ENCODE data around the gene MACROD2.

Gene MACROD2

DNA sequence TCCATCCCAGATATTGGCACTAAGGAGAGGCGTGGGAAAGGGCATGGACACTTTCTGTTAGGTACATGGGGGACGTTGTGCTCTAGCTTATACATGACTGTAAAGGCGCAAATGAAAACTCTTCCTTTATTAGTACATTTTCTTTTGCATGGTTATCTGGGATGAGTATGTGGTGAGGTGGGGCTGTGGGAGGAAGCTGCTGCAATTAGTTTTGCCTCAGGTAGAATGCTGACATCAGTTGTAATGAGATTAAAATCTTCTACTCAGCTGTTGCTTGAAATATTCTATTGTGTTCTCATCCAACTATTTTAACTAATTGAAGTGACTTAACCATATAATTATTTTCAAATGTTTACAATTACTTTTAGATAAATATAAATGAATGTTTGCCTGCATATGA lies 560.4 kb downstream of the MACROD2 start:
- DNase-seq: no peak

DNA sequence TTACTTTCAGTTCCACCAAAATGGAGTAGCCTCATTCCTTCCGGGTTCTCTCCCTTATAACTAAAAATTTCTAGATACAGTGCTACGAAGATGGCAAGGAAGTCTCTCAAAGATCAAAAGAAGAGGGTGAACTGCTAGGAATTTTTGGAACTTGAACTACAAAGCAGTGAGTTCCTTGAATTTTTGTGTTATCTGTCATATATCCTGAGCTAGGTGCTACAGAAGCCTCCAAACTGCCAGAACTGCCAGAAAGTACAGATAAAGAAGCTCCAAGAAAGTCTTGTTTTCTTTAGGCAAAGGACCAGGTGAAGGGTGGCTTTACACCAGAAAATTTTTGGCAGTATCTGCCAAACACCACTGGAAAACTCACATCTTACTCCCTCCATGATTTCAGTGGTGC lies 560.9 kb downstream of the MACROD2 start:
- no peak for DNase-seq

DNA sequence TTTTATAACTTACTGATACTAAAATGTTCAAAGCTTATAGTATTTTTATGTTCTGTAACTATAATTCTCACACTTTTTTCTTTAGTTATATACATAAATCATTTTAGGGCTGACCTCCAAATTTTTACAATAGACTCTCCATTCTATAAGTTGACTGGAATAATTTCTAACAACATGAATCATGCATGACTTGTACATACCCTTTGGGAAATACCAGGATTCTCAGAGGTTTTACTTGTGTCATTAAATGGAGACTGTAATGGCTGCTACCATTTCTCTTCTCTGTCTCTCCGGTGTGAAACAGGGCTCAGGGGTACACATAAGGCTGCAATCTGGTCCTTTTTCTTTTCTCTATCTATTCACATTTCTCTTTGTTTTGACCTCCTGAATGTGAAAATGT lies 564.3 kb downstream of the MACROD2 start:
- no peak for DNase-seq

DNA sequence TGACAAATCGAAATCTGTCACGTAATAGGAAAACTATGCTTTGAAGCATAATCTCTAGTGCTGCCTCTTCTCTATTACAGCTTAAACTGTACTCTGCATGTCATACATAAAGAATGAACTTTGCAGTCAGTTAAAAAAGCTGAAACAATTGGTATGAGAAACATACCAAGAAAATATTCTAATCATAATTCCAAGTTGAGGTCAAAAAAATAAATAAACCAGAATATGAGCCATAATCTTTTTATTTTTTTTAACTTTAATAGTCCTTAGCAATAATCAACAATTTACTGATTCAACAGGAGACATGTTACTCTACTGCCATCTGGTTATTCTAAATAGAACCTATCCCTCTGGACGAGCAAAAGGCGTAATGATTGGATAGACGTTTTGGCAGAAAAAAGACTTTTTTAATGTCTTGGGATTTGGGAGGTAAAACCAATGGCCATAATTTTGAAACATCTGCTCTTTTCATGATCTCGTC lies 566.5 kb downstream of the MACROD2 start:
- DNase-seq: no peak

DNA sequence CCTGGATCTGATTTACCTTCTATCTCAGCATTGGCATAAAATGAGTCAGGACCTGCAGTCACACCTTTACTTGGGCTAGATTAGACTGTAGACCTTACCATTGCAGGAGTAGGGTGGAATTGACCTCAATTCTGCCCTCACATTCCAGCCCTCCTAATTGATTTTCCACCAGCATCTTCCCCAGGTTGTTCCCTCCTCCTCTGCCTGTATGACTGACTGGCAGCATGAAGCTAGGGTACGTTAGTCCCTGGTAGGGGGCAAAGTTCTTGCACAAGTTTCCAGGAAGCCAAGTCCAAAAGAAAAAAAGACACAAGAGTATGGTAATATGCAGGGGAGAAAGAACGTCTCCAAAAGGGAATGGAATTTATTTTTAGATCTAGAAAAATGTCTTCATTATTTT lies 567.7 kb downstream of the MACROD2 start:
- DNase-seq: no peak

DNA sequence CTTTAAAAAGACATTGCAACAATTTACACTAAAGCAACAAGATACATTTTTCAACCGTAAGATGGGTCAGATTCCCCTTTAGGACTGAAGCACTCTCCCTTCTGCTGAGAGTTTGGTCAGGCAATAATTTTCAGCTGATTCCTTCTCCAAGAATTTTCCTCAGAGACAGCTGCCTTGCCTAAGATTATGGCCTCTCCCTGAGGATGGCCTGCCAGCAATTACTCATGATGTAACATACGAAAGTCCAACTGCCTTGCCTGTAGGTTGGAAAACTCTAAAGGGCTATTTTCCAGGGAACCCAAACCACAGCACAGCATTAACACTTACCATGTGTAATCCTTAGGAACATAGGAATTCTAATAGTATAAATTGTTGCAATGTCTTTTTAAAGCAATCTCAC lies 571.2 kb downstream of the MACROD2 start:
- no peak for DNase-seq

DNA sequence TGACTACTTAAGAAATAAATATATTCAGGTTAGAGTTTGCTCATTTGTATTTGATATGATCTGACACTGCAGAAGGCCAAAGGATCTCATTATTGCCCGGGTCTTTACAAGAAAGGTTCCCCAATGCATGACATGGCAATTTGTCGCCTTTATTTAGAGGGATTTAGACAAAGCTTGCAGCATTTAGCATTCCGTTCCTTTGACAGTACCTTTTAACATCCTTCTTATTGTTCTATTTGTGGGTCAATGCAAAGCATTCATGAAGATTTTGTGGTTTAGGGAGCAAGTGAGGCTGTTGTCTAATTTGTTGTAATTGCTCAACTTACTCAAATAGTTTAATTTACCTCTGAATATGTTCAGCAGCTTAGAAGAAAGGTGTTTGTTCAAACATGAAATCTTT lies 572.9 kb downstream of the MACROD2 start:
- no peak for DNase-seq

DNA sequence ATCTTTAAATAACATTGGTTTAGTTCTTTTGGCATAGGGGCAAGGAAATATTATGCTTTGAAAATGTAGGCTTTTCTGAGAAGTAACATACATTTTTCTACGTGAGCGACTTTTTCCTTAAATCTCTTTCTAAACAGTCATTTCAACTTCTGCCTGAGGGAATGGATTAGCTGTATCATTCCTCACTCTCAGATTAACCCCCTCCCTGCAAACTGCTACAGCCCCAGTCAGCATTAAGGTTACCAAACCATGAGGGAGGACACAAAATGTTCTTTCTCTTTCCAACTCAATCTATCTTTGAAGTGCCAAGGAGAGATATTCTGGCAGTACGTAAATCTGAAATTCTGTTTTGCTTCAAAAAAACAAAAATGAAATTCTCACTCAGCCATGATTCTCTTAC lies 573.4 kb downstream of the MACROD2 start:
- no peak for DNase-seq

DNA sequence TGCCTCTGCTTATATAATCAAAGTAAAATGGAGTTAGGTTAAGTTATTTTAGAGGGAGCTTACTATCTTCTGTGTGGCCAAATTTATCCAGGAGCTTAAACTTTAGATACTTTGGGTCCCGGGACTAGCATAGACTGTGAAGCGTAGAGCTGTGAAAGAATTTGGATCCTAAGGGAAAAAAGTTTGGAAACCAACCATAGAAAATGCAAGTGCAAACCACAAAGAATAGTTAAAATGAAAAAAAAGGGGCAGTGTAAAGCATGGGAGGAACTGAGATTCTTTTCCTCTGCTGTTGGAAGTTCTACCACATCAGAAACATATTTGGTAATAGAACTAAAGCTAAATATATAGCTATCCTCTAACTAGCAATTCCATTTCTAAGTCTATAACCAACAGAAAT lies 574.3 kb downstream of the MACROD2 start:
- DNase-seq: no peak

DNA sequence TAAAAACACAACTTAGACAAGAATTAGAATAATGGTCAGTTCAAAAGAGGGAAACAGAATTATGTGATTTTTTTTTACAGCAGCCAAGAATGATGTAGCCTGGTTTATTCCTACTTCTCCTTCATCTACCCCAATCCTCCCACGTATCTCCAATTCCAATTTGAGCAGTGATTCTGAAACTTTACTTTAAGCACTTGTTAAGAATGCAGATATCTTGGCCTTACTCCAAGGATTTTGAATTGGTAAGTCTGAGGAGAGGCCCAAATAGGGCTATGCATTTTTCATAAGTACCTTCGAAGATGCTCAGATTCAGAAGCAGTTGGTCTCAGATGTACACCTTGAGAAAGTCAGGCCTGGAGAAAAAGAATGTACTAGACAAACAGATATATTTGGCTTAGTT lies 575.5 kb downstream of the MACROD2 start:
- DNase-seq: no peak

DNA sequence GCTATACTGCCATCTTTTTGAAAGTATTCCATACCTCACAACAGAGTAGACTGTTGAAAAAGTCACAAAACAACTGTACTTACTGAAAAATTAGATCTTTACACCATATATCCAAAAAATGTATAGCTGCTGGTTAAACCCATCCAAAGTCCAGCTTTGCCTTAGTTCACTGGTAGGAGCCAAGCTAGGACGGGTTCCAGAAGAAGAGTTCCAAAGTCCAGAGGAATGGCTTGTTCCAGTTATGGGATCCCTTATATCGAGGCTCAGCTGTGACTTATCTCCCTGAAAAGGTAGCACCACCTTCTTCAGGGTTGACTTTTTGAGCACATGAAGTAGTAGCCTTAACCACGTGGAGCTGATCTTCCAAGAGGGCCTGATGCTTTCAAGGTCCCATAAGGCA lies 578.4 kb downstream of the MACROD2 start:
- DNase-seq: no peak

DNA sequence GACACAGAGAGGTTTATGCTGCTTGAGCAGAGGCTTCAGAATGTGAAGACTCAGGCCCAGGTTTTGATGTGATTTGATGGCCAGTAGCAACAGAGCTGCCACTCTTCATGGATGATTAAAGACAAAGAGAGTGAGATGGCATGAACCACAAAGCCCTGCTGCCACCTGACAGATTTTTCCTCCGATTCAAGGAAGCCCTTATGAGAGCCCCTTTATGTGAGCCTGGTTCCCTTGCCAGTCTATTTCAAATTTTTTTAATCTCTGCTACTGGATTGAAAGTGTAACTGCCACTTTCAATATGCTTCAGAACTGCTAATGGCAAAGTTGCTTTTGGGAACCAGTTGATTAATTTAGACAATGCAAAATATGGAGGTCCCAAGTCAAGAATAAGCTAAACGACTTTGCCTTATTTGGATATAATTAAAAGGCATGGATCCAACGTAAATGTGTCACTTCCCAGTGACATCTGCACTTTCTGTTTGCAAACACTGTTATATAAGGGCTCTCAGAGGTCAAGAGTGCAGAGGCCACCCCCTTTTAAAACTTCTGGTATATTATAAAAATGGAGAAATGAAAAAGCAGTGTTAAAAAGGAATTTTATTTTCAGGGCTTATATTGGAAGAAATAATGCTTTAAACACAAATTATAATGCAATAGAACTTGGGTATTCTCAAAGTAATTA lies 581.0 kb downstream of the MACROD2 start:
- no peak for DNase-seq

DNA sequence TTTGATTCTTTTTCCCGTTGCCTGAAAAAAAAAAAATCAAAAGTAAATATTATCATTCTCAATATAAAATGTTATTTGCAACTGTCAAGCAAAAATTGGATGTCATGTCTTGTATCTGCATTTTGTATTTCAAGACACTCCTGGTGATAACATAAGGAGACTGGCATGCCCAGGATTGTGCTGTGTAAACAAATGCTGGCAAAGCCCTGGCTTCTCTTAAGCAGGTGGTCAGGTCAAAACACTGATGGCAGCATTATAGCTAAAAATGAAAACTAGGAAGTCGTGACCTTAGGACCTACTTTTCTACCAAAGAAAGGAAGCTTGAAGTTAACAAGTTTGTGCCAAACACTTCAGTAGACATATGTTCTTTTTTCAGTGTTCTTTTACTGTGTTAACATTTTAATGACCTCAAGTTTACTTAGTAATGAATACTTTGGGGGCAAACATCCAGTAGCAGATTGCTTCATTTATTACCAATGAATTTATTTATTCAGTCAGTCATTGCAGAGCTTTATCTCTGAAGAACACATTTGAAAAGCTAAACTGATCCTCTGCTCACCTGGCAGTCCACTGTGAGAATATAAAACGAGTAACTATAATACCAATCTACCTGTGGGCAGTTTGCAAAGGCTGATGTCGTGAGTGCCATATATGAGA lies 585.2 kb downstream of the MACROD2 start:
- DNase-seq: no peak

DNA sequence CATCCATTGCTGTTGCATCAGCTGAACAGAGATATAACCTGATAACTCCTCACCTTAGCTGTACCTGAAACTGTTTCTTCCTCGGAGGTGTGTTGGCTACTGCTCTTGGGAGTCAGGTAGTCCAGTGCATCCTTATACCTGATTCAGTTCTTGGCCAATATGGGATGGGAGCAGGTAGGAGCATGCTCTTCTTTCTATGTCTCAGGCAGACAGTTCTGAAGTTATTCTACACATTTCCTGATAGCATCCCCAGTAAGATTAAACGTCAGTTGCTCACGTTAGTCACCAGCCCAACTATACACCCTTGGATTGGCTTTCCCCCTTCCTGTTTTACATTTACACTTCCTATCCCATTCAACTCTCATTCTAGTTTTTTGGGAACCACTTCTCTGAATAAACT lies 586.4 kb downstream of the MACROD2 start:
- no peak for DNase-seq

DNA sequence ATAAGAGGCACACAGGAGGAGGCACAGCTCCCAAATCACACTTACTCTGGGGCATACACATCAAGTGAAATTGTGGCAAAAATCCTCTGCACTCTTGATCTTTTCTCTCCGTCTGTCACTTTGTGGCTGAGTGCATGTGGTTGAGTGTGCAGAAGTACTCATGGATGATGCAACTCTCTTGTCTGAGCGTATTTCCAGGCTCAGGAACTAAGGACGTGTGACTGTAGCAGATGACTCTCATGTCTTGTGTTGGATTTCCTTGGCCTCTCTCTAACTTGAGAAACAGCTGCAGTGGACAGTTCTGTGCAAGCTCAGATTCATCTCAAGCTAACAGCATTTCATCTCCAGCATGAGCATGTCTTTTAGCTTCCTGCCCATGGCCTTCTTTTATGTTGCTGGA lies 587.5 kb downstream of the MACROD2 start:
- no peak for DNase-seq

DNA sequence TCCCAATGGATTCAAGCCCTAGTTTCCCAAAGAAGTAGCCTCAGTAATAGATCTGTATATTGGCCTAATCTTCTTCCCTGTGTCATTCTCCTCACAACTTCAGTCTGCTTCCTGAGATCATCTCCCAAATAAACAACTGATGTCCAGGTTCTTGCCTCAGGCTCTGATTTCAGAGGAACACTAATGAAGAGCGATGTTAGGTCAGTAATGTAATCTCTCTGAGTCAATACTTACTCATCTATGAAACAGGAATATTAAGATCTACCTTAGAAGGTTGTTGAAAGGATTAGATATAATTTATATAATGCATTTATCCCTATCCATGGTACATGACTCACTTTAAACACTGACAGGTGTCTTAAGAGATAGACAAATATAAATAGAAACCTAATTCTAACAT lies 588.1 kb downstream of the MACROD2 start:
- no peak for DNase-seq

DNA sequence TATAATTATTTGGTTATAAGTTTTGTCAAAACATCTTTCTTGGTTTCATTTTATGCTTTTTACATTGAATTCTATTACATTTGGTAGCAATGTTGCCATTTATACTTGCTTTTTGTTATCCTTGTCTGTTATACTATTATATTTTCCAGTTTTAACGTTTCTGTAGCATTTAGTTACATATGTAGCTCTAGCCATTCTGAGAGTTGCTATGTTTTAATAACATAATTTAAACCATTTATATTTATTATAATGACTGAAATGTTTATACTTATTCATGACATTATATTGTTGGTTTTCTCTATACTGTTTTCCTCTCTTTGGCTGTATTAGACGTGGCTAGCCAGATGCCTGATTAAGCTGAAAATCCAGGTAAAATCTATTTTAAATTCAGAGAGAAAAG lies 594.1 kb downstream of the MACROD2 start:
- no peak for DNase-seq

DNA sequence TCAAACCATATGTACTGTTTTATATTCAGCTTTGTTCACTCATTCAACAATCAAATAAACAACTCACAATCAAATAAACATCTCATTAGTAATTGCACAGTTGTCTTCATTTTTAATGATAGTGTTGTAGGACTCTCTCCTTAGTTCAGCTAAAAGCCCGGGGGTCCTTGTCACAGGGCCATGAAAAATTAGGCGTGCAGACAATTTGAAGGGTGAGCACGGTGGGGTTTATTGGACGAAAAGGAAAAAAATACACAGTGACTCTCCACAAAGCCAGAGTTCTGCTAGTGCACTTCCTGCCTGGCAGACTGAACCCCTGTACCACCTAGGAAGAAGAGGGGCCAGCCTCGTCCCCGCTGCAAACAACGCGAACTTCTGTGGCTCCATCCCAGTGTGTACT lies 599.7 kb downstream of the MACROD2 start:
- no peak for DNase-seq

DNA sequence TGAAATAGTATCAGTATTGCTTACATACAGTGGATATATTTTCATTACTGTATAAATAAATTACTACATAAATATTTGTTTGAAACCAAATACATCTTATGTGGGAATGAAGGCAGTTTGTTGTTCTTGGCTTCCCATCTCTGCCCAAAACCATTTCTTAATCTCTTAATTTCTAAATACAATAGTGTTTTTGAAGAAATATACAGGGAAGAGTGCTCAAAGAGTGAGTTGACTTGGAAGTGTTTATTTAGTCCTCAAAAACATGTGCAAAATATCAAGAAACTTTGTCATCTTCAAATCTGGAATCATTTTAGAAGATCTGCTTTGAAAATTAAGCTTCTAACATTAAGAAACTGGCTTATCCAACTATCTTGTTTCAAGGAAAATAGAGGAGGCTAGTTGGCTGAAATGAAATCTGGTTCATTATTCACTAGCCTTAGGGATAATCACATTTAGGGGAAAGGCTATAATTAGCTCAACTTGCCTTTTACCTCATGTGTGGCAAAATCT lies 601.9 kb downstream of the MACROD2 start:
- DNase-seq: no peak

DNA sequence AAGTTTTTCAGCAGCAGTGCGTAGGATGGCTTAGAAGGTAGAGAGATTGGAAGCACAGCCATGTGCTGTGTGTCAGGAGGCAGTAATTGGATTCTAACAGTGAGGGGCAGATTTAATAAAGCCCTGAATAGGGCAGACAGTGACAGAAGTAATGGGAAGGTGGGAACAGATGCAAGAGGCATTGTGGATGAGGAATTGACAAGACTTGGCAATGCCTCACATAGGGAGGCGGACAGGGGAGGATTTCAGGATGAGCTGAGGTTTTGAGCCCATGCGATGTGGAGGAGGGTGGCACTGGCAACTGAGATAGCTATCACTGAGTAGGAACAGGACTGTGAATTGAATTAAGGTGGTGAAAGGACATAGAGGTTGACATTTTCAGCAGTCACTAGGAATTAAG lies 604.3 kb downstream of the MACROD2 start:
- DNase-seq: no peak

DNA sequence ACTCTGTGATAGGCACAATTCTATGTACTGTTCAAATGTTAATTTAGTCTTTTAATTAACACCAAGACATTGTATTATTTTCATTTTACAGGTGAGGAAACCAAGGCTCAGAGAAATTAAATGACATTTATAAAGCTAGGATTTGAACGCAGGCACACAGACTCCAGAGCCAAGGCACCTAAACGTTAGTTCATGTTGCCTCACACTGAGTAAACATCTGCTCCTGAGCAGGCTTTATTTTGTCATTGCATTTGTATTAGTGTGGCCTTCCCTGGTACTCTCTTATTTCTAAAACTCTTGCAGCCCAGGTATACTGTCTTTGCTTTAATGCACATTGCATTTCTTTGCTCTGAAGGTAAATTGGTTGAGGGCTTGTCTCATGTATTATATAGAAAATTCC lies 605.2 kb downstream of the MACROD2 start:
- no peak for DNase-seq

DNA sequence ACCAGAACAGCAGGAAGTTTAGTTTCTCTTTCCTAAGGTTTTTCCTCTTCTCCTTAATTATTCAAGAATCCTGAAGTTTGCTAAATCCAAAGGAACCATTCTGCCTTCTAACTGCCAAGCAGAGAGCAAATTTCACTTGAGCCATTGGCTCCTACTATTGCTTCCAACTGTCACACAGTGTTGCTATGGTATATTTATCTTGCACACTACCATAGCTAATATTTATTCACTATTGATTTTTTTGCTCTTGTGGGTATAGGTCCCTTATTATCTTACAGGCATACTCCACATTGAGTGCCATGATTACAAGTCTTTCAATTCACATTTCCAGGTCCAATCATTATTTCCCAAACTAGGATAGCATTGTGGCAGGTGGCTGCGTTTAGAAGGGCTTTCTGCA lies 608.8 kb downstream of the MACROD2 start:
- no peak for DNase-seq

DNA sequence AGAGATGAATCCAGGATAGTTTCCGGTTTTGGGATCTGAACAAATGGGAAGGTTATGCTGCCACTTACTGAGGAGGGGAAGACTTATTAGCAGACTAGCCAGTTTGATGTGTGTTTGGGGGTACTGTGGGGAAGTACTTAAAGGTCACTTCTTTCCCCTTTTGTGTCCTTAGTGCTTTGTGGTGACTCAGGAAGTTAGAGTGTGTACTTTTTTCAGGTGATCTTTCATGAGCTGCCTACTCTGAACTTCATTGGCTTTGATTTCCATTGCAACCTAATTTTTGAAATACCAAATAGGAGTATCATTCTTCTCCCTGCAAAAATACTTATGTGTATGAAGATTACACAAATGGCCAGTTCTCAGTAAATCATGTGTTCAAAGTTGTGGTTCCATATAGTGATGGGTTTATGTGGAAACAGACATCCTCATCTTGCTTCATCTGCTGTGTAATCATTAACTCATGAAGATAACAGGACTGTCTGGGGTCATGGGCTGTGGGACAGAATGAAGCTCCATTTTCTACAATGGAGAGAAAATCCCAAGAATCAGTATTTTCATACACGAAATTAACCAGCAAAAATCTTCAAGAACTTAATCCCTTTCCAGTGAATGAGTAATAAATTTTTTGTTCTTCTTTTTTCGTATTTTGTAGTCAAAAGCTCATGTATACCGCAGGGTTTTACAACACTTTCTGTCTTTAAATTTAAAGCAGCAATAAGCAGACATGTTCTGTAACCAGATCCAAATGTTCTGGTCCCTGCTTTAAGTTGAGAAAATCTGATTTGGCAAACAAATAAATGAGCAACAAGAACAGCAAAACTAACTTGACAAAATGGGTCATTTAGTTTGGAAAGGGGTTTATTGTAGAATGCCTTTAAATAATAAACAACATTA lies 614.3 kb downstream of the MACROD2 start:
- no peak for DNase-seq

DNA sequence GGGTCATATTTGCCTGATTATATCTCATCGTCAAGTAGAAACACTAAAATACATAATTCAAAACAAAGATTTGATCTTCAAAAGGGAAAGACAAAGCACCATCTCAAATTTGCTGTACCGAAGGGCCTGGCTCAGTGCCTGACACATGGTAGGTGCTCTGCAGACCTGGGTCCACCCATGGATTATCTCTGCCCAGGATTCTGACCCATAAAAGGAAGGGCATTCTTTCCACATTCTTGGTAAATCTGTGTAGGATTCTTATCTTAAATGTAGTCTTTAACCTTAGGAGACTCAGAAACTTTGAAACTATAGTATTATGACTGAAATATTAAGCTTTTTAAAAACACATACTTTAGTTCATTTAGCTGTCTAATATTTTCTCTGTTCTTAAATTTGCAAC lies 616.2 kb downstream of the MACROD2 start:
- DNase-seq: no peak

Measured in CD4-positive, alpha-beta T cell treated with Interleukin-4 for 4 hours (primary cell).